Fibroblast of mammary gland (primary cell): Measurements from ENCODE around the gene COPG2.
"Not testable (repeated sequence)": the region's sequence is repeated elsewhere in the genome, so short reads cannot be mapped to it uniquely, and the experiment has no call there.

ENCODE experiments used
- DNase-seq: peaks from one replicate; pipeline ENCODE4 v3.0.0-alpha.2; 2010; ENCODE audit warnings: low read depth
- H3K4me3 ChIP-seq: 2 replicates; pipeline ENCODE4 v1.5.1; 2011; ENCODE audit warnings: low read depth, mild to moderate bottlenecking, low read length, moderate library complexity; ENCODE audit not compliant: control insufficient read depth
- CTCF ChIP-seq: conservative IDR thresholded peaks from 2 replicates; pipeline ENCODE4 v1.5.1; 2011; ENCODE audit warnings: low read depth, low read length, inconsistent platforms; ENCODE audit not compliant: control insufficient read depth, insufficient read depth

COPG2 gene

GRCh38 chr7:130554481-130554880 lies 114.1 kb downstream of the COPG2 start:
- H3K4me3 ChIP-seq, result no peak overlapping the region
- DNase-seq, result no peak
- TF ChIP-seq CTCF, result no peak

- no peak overlapping the region for H3K4me3 ChIP-seq
- TF ChIP-seq CTCF, result no peak
- no peak for DNase-seq
Observed at GRCh38 chr7:130553398-130554029, 115.0 kb downstream of the COPG2 start.

- no peak overlapping the region for H3K4me3 ChIP-seq
- TF ChIP-seq CTCF, result no peak
Observed at GRCh38 chr7:130544356-130544755, 124.2 kb downstream of the COPG2 start.

GRCh38 chr7:130543487-130544010 lies 125.0 kb downstream of the COPG2 start:
- H3K4me3 ChIP-seq, result no peak overlapping the region
- TF ChIP-seq CTCF, result no peak
- no peak for DNase-seq

More at GRCh38 chr7:130544356-130544755, 124.2 kb downstream of the COPG2 start:
- DNase-seq, result no peak

GRCh38 chr7:130542297-130542696 lies 126.3 kb downstream of the COPG2 start:
- not testable (repeated sequence) for H3K4me3 ChIP-seq, DNase-seq

- H3K4me3 ChIP-seq, DNase-seq: not testable (repeated sequence)
Observed at GRCh38 chr7:130541287-130541686, 127.3 kb downstream of the COPG2 start.

- DNase-seq, H3K4me3 ChIP-seq: not testable (repeated sequence)
Observed at GRCh38 chr7:130537894-130538293, 130.7 kb downstream of the COPG2 start.

GRCh38 chr7:130529417-130529816 lies 139.1 kb downstream of the COPG2 start:
- DNase-seq, result peak; percentile 1
- no peak for TF ChIP-seq CTCF

GRCh38 chr7:130527752-130528355 lies 140.7 kb downstream of the COPG2 start:
- not testable (repeated sequence) for H3K4me3 ChIP-seq, DNase-seq

More at GRCh38 chr7:130529417-130529816, 139.1 kb downstream of the COPG2 start:
- no peak overlapping the region for H3K4me3 ChIP-seq
